Neuronal stem cell (in vitro differentiated cells): ENCODE measurements around the gene UGT2B11.
"Not testable (repeated sequence)": the region's sequence is repeated elsewhere in the genome, so short reads cannot be mapped to it uniquely, and the experiment has no call there.

ENCODE experiments used
- DNase-seq: peaks from one replicate; pipeline ENCODE4 v3.0.0-alpha.2; 2013; ENCODE audit warnings: low spot score
- H2AFZ ChIP-seq: one replicate; pipeline ENCODE4 v1.6.1; 2013; ENCODE audit warnings: mild to moderate bottlenecking, low read length, inconsistent platforms
- H2AK5ac ChIP-seq: 2 replicates; pipeline ENCODE4 v1.6.1; 2013; ENCODE audit warnings: low read depth, mild to moderate bottlenecking, inconsistent platforms, low read length, moderate library complexity, mixed read lengths
- H2BK120ac ChIP-seq: 2 replicates; pipeline ENCODE4 v1.6.1; 2013; ENCODE audit warnings: low read depth, mild to moderate bottlenecking, inconsistent platforms, low read length, moderate library complexity, mixed read lengths
- H2BK12ac ChIP-seq: one replicate; pipeline ENCODE4 v1.6.1; 2013; ENCODE audit warnings: low read length, inconsistent platforms
- H2BK15ac ChIP-seq: 2 replicates; pipeline ENCODE4 v1.6.1; 2013; ENCODE audit warnings: mild to moderate bottlenecking, low read length, inconsistent platforms, mixed read lengths
- H2BK5ac ChIP-seq: one replicate; pipeline ENCODE4 v1.6.1; 2013; ENCODE audit warnings: inconsistent platforms, mild to moderate bottlenecking, low read length, moderate library complexity
- H3K14ac ChIP-seq: one replicate; pipeline ENCODE4 v1.6.1; 2013; ENCODE audit warnings: low read length, inconsistent platforms
- H3K18ac ChIP-seq: 2 replicates; pipeline ENCODE4 v1.6.1; 2013; ENCODE audit warnings: low read length, inconsistent platforms
- H3K23ac ChIP-seq: 2 replicates; pipeline ENCODE4 v1.6.1; 2013; ENCODE audit warnings: low read depth, mild to moderate bottlenecking, mixed read lengths, low read length, inconsistent platforms; ENCODE audit not compliant: poor library complexity
- H3K27ac ChIP-seq: replicated peaks from 3 replicates; pipeline ENCODE4 v1.5.1; 2013; ENCODE audit warnings: low read length, inconsistent platforms
- H3K27me3 ChIP-seq, 3 experiments: 2 replicates each; pipeline ENCODE4 v1.6.1; 2013; ENCODE audit warnings: low read length in 3 of 3, mild to moderate bottlenecking in 2 of 3, inconsistent platforms in 1 of 3, low read depth in 1 of 3, mixed read lengths in 1 of 3, moderate library complexity in 1 of 3; ENCODE audit not compliant: control insufficient read depth in 3 of 3, insufficient read depth in 3 of 3
- H3K36me3 ChIP-seq, 2 donors: replicated peaks in 1 of 2; 2 replicates each; pipeline ENCODE4 v1.6.1; 2013; ENCODE audit warnings: low read length in 2 of 2; ENCODE audit not compliant: control insufficient read depth in 2 of 2, insufficient read depth in 2 of 2
- H3K4ac ChIP-seq: 2 replicates; pipeline ENCODE4 v1.6.1; 2013; ENCODE audit warnings: inconsistent platforms, mild to moderate bottlenecking, low read length, moderate library complexity
- H3K4me1 ChIP-seq, 2 donors: 1 replicate in 1 of 2; 2 replicates in 1 of 2; pipeline ENCODE4 v1.6.1; 2013; ENCODE audit warnings: low read length in 2 of 2, low read depth in 1 of 2; ENCODE audit not compliant: control insufficient read depth in 2 of 2, insufficient read depth in 1 of 2
- H3K4me2 ChIP-seq: one replicate; pipeline ENCODE4 v1.6.1; 2013; ENCODE audit warnings: mild to moderate bottlenecking, low read length, inconsistent platforms; ENCODE audit not compliant: insufficient read depth, poor library complexity, severe bottlenecking
- H3K4me3 ChIP-seq, 2 donors: 2 replicates each; pipeline ENCODE4 v1.5.1; 2013; ENCODE audit warnings: low read length in 2 of 2, mild to moderate bottlenecking in 2 of 2, inconsistent platforms in 1 of 2, moderate library complexity in 1 of 2
- H3K79me1 ChIP-seq: one replicate; pipeline ENCODE4 v1.6.1; 2013; ENCODE audit warnings: low read depth, mild to moderate bottlenecking, inconsistent platforms, low read length, moderate library complexity
- H3K9ac ChIP-seq: one replicate; pipeline ENCODE4 v1.6.1; 2013; ENCODE audit warnings: mild to moderate bottlenecking, low read depth, low read length, inconsistent platforms; ENCODE audit not compliant: poor library complexity
- H3K9me3 ChIP-seq, 2 donors: replicated peaks in 1 of 2; 2 replicates each; pipeline versions ENCODE3 to v1.6.1; 2013; ENCODE audit warnings: low read length in 2 of 2, mild to moderate bottlenecking in 2 of 2, inconsistent platforms in 1 of 2, low read depth in 1 of 2, mixed read lengths in 1 of 2, moderate library complexity in 1 of 2; ENCODE audit not compliant: control insufficient read depth in 2 of 2, insufficient read depth in 1 of 2
- H4K8ac ChIP-seq: one replicate; pipeline ENCODE4 v1.6.1; 2013; ENCODE audit warnings: low read depth, mild to moderate bottlenecking, inconsistent platforms, low read length, moderate library complexity
- H4K91ac ChIP-seq: one replicate; pipeline ENCODE4 v1.6.1; 2013; ENCODE audit warnings: low read length, low read depth, mild to moderate bottlenecking, inconsistent platforms; ENCODE audit not compliant: poor library complexity
- WGBS, 2 donors: extraction: QIAGEN DNeasy Blood & Tissue Kit; methylation state at CpG; one replicate each; pipeline ENCODE4 v1.1.7; 2013; ENCODE audit warnings: missing lambda C conversion rate in 2 of 2, mixed read lengths in 1 of 2; ENCODE audit not compliant: insufficient read length in 2 of 2, insufficient replicate concordance in 1 of 2; ENCODE audit errors: extremely low coverage in 2 of 2; 5-methylcytosine and 5-hydroxymethylcytosine counted together

The UGT2B11 gene

DNA sequence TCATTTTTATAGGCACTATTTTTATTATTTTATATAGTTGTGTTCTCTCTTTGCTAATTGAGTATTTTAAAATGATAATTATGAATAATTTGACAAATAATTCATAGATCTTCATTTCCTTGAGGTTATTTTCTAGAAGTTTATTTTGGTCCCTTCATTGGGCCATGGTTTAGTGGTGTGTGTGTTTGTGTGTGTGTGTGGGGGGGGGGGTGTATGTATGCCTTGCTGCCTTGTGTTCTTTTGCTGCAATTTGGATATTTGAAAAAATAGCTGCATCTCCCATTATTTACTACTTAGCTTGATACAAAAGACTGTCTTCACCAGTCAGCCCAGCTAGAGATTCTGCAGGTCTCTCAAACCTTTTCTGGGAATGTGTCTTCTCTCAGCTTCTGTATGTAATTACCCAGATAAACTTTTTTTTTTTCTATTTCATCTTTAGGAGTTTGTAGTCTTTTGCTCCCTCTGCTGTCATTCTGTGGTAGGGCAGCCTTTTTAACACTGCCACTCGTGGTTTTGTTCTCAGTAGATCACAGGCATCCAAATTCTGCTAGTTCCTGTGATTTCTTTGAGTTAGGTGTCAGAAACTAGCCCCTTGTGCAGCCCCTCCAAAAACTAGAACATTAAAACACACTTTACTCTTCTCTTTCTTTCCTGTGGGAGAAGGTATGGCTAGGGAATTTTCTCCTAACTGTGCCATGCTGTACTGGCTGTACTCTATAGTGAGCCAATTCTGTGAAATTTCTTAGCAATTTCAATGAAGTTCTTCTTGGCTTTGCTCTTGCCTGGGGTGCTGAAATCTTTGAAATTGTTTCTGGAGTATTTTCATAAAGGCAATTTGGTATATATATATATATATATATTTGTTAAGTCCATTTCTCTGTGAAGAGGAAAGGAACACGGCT is 44.1 kb downstream of the UGT2B11 start:
- H3K4me1 ChIP-seq, H3K4me3 ChIP-seq, H2BK15ac ChIP-seq, H3K9me3 ChIP-seq, H3K36me3 ChIP-seq, H3K4ac ChIP-seq, H3K27ac ChIP-seq, H4K8ac ChIP-seq, H4K91ac ChIP-seq, H2AK5ac ChIP-seq, H3K9ac ChIP-seq, H2BK120ac ChIP-seq, H3K27me3 ChIP-seq, H3K23ac ChIP-seq, H3K4me2 ChIP-seq, H3K18ac ChIP-seq, H2BK5ac ChIP-seq, H2BK12ac ChIP-seq, H3K14ac ChIP-seq, H3K79me1 ChIP-seq, H2AFZ ChIP-seq: not testable (repeated sequence)
- no CpG with 5 or more reads among the region's 2 CpGs for WGBS, 2 donors
- DNase-seq = peak; percentile 39

- not testable (repeated sequence) for H2BK5ac ChIP-seq, H2BK120ac ChIP-seq, DNase-seq, H3K4me1 ChIP-seq, H3K4ac ChIP-seq, H3K27ac ChIP-seq, H4K91ac ChIP-seq, H3K79me1 ChIP-seq, H3K36me3 ChIP-seq, H2BK15ac ChIP-seq, H3K9ac ChIP-seq, H3K4me2 ChIP-seq, H2AK5ac ChIP-seq, H3K14ac ChIP-seq, H3K18ac ChIP-seq, H4K8ac ChIP-seq, H3K23ac ChIP-seq, H2AFZ ChIP-seq, H2BK12ac ChIP-seq, H3K9me3 ChIP-seq, H3K27me3 ChIP-seq, H3K4me3 ChIP-seq
- WGBS, 2 donors = no CpG with 5 or more reads among the region's 4 CpGs
Measured at GRCh38 chr4:69169171-69169570, 45.4 kb downstream of the UGT2B11 start.

DNA sequence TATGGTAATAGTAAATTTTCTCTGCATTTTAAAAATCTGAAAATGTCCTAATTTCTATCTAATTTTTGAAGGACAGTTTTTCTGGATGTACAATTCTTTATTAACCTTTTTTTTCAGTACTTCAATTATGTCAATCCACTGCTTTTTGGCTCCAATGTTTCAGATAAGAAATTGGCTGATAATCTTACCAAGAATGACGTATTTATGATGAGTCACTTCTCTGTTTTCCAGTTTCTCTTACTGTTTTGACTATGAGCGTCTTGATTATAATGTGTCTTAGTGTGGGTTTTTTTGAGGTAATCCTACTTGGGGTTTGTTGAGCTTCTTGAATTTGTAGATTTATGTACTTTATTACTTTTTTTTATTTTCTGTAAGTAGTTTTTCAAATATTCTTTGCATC is 47.2 kb downstream of the UGT2B11 start:
- Histone ChIP-seq H4K91ac (no peak overlapping the region), H3K18ac (no peak overlapping the region), H3K23ac (no peak overlapping the region), H3K4ac (no peak overlapping the region), H3K4me1 (no peaks in the 10 kb centered on the region), H3K9ac (no peak overlapping the region), H3K27ac (no peak overlapping the region), H3K9me3 (no peaks in the 10 kb centered on the region), H3K14ac (no peak overlapping the region), H2BK5ac (no peak overlapping the region), H3K27me3 (no peaks in the 10 kb centered on the region), H2AFZ (no peak overlapping the region), H3K79me1 (no peaks in the 10 kb centered on the region), H4K8ac (no peak overlapping the region), H2BK15ac (no peak overlapping the region), H2AK5ac (no peak overlapping the region), H3K36me3 (no peaks in the 10 kb centered on the region), H3K4me2 (no peak overlapping the region), H2BK12ac (no peak overlapping the region), H3K4me3 (no peak overlapping the region), H2BK120ac (no peak overlapping the region)
- WGBS, 2 donors = no CpG with 5 or more reads among the region's 2 CpGs
- no peak for DNase-seq

DNA sequence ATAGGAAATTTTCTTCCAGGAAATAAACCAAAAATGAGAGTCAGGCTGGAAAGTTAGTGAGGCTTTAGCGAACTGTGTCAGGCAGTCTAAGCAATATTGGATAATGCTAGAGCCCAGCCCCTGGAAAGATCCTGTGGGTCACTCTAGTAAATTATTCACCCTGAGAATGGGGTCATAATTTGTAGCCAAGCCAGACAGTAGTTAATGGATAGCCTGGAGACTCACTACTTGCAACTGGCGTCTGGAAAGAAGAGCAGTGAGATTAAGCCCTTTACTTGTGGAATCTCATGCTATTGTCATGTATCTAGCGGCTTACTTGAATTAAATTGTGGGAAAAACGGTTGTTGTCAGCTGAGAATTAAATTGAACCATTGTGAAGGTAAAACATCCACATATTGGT is 48.2 kb downstream of the UGT2B11 start:
- not testable (repeated sequence) for H2BK5ac ChIP-seq, H3K9ac ChIP-seq, H4K91ac ChIP-seq, H2BK12ac ChIP-seq, H3K18ac ChIP-seq, H3K27me3 ChIP-seq, H4K8ac ChIP-seq, H3K4me3 ChIP-seq, DNase-seq, H3K9me3 ChIP-seq, H3K23ac ChIP-seq, H3K4me2 ChIP-seq, H2AFZ ChIP-seq, H2AK5ac ChIP-seq, H2BK15ac ChIP-seq, H3K14ac ChIP-seq, H3K36me3 ChIP-seq, H3K79me1 ChIP-seq, H3K4me1 ChIP-seq, H2BK120ac ChIP-seq, H3K4ac ChIP-seq, H3K27ac ChIP-seq
- no CpG with 5 or more reads among the region's 4 CpGs for WGBS, 2 donors
